Dedifferentiated amniotic fluid mesenchymal stem cell (primary cell): ENCODE measurements around the gene STON2.

Experiments used
- DNase-seq: peaks from one replicate; pipeline ENCODE4 v3.0.0-alpha.2; 2016; ENCODE audit errors: extremely low spot score

Gene STON2

GRCh38 chr14:81337073-81337472, 63.1 kb downstream of the STON2 start:
- DNase-seq, result no peak

- no peak for DNase-seq
Measured at GRCh38 chr14:81336009-81336408, 64.1 kb downstream of the STON2 start.

- no peak for DNase-seq
Measured at GRCh38 chr14:81332725-81333124, 67.4 kb downstream of the STON2 start.

GRCh38 chr14:81331229-81332021, 68.7 kb downstream of the STON2 start:
- DNase-seq, result no peak

GRCh38 chr14:81330619-81331122, 69.5 kb downstream of the STON2 start:
- no peak for DNase-seq

- DNase-seq, result no peak
Measured at GRCh38 chr14:81329640-81330381, 70.3 kb downstream of the STON2 start.

GRCh38 chr14:81326451-81326850, 73.7 kb downstream of the STON2 start:
- DNase-seq, result no peak

- DNase-seq, result no peak
Measured at GRCh38 chr14:81324011-81324410, 76.1 kb downstream of the STON2 start.

GRCh38 chr14:81323093-81323492, 77.0 kb downstream of the STON2 start:
- DNase-seq, result no peak

- no peak for DNase-seq
Measured at GRCh38 chr14:81319946-81320345, 80.2 kb downstream of the STON2 start.

- no peak for DNase-seq
Measured at GRCh38 chr14:81319314-81319713, 80.8 kb downstream of the STON2 start.

GRCh38 chr14:81315341-81315740, 84.8 kb downstream of the STON2 start:
- DNase-seq, result no peak

GRCh38 chr14:81314443-81315175, 85.5 kb downstream of the STON2 start:
- DNase-seq, result no peak

GRCh38 chr14:81313775-81314429, 86.2 kb downstream of the STON2 start:
- no peak for DNase-seq

GRCh38 chr14:81313200-81313599, 86.9 kb downstream of the STON2 start:
- DNase-seq, result no peak

- DNase-seq, result no peak
Measured at GRCh38 chr14:81312289-81312876, 87.7 kb downstream of the STON2 start.

- no peak for DNase-seq
Measured at GRCh38 chr14:81311778-81312177, 88.3 kb downstream of the STON2 start.

GRCh38 chr14:81311141-81311540, 89.0 kb downstream of the STON2 start:
- no peak for DNase-seq

- DNase-seq, result no peak
Measured at GRCh38 chr14:81310606-81311005, 89.5 kb downstream of the STON2 start.

- no peak for DNase-seq
Measured at GRCh38 chr14:81309511-81309910, 90.6 kb downstream of the STON2 start.

- no peak for DNase-seq
Measured at GRCh38 chr14:81305743-81306142, 94.4 kb downstream of the STON2 start.
